Caki2 (cell line): ENCODE data around the gene WDR7. TPM values are rescaled to one million over a fixed set of nuclear protein-coding genes. Genes with fewer than 3 reads are reported as not detected.

Experiments
- total RNA-seq: library from RNA; depleted of rRNA; stranded (reverse); fragments of >200 nt; shearing (Covaris generic); gene quantifications from 2 replicates; pipeline ENCODE4 v1.2.3, GENCODE V29; 2014; ENCODE audit warnings: low replicate concordance; rRNA removed

Gene WDR7
- total RNA-seq, 1 experiment from 2014 or later = 6.6 TPM

Other genes starting within 250 kb of the WDR7 start
- gene TXNL1, start 12.8 kb upstream of the WDR7 start, total RNA-seq = 72.9 and 85.5 TPM in 2 replicates